ENCODE results near the gene PRUNE2.
"Not testable (repeated sequence)": the region's sequence is repeated elsewhere in the genome, so short reads cannot be mapped to it uniquely, and the experiment has no call there.

PRUNE2 gene

DNA sequence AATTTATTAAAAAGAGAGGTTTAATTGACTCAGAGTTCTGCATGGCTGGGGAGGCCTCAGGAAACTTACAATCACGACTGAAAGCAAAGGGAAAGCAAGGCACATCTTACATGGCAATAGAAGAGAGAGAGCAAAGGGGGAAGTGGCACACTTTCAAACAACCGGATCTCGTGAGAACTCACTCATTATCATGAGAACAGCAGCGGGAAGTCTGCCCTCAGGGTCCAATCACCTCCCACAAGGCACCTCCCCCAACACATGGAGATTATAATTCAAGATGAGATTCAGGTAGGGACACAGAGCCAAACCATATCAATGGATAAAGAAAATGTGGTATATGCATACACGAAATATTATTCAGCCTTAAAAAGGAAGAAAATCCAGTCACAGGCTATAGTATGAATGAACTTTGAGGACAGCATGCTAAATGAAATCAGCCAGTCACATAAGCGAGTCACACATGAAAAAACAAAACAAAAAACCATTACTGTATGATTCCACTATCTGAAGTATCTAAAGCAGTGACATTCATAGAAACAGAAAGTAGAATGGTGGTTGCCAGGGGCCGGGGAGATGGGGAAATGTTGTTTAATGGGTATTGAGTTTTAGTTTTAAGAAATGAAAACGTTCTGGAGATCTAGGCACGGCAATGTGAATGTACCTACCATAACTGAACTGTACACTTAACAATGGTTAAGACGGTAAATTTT is 225.0 kb downstream of the PRUNE2 start:
- H2BK15ac ChIP-seq (replicated peaks; ENCODE audit: low read depth) = no peak overlapping the region
- DNase-seq = no peak
- H2BK120ac ChIP-seq (ENCODE audit: low read depth, low read length) = no peak overlapping the region
- no peak overlapping the region for H3K4ac ChIP-seq (ENCODE audit: low read depth, low read length)
- no peaks in the 10 kb centered on the region for H3K4me1 ChIP-seq (ENCODE audit: control insufficient read depth, low read depth, low read length)
- no peaks in the 10 kb centered on the region for H3K79me2 ChIP-seq (ENCODE audit: control insufficient read depth, insufficient read depth, low read length)
- H3K23ac ChIP-seq (ENCODE audit: low read length) = no peak overlapping the region
- H2BK5ac ChIP-seq (ENCODE audit: low read length) = no peak overlapping the region
- no peak overlapping the region for H3K4me3 ChIP-seq (ENCODE audit: low read length)
- H3K27ac ChIP-seq (ENCODE audit: low read depth, low read length) = no peak overlapping the region
- H4K5ac ChIP-seq (ENCODE audit: low read length) = no peak overlapping the region
- no peak overlapping the region for H2AK5ac ChIP-seq (ENCODE audit: low read length)
- no peak overlapping the region for H3K9ac ChIP-seq (ENCODE audit: low read length)
- H3K27me3 ChIP-seq (ENCODE audit: insufficient read depth, low read length, poor library complexity) = no peaks in the 10 kb centered on the region
- no peak overlapping the region for H3K56ac ChIP-seq (ENCODE audit: low read length)
- WGBS (ENCODE audit: extremely low coverage, insufficient coverage, low lambda C conversion rate) = 100% methylated on average over 2 of the region's 10 CpGs
- no peak overlapping the region for H4K8ac ChIP-seq (ENCODE audit: low read depth, low read length)
- H3K79me1 ChIP-seq (ENCODE audit: low read length) = no peaks in the 10 kb centered on the region
- no peak overlapping the region for H3K18ac ChIP-seq (ENCODE audit: low read length)
- H3K36me3 ChIP-seq (ENCODE audit: control insufficient read depth, insufficient read depth, low read length) = no peaks in the 10 kb centered on the region
- no peak overlapping the region for H3K4me2 ChIP-seq (ENCODE audit: low read length)

DNA sequence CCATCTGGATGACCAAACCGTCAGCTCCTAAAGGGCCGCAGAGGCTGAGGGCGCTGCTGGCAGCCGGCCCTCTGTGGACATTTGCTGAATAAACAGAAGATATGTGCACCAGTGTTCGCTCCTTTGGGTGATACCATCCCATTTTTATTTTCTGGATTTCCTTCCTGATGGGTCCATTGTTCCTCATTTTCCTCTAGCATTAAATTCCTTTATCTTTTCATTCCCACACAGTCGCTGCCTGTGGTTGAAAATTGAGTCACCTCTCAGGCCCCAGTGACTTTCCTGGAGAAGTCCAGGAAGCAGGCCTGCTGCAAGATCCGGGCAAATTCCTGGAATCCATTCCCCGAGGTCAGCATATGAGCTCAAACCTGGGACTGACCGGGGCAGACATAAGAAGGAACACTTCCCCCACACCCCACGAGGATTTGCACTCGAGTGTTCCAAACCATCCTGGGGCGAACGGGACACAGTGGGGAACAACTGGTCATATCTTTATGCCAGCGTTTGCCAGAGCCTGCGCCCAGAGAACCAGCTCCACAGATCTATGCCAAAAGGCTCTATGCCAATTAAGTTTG is 228.3 kb downstream of the PRUNE2 start:
- Histone ChIP-seq H3K23ac (ENCODE audit: low read length) (no peak overlapping the region), H4K5ac (ENCODE audit: low read length) (no peak overlapping the region), H2AK5ac (ENCODE audit: low read length) (no peak overlapping the region), H3K4me2 (ENCODE audit: low read length) (no peak overlapping the region), H3K18ac (ENCODE audit: low read length) (no peak overlapping the region), H2BK15ac (replicated peaks; ENCODE audit: low read depth) (no peak overlapping the region), H3K56ac (ENCODE audit: low read length) (no peak overlapping the region), H4K8ac (ENCODE audit: low read depth, low read length) (no peak overlapping the region), H2BK5ac (ENCODE audit: low read length) (no peak overlapping the region), H3K4me1 (ENCODE audit: control insufficient read depth, low read depth, low read length) (no peaks in the 10 kb centered on the region), H3K4ac (ENCODE audit: low read depth, low read length) (no peak overlapping the region), H3K4me3 (ENCODE audit: low read length) (no peak overlapping the region), H3K79me2 (ENCODE audit: control insufficient read depth, insufficient read depth, low read length) (no peaks in the 10 kb centered on the region), H3K9ac (ENCODE audit: low read length) (no peak overlapping the region), H3K36me3 (ENCODE audit: control insufficient read depth, insufficient read depth, low read length) (no peaks in the 10 kb centered on the region), H3K27me3 (ENCODE audit: insufficient read depth, low read length, poor library complexity) (no peaks in the 10 kb centered on the region), H2BK120ac (ENCODE audit: low read depth, low read length) (no peak overlapping the region), H3K79me1 (ENCODE audit: low read length) (no peaks in the 10 kb centered on the region), H3K27ac (ENCODE audit: low read depth, low read length) (no peak overlapping the region)
- DNase-seq = no peak
- WGBS (ENCODE audit: extremely low coverage, insufficient coverage, low lambda C conversion rate) = no CpG with 5 or more reads among the region's 15 CpGs

DNA sequence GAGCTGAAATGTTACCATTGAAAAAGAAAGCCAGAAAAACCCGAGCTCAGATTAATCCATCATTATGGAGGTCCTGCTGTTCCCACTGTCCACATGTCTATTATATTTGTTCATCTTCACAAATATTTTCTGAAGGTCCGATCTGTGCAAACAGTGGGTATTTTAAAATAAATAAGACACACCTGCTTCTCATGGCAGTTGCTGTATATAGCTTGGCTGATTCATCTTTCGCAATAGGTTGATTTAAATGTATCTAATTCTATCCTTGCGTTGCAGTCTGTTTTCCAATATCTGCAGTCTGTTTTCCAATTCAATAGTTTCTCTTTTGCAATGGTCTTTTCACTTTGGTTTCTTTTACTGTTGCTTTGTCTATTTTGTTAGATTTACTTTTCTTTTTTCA is 229.1 kb downstream of the PRUNE2 start:
- H3K27ac ChIP-seq (ENCODE audit: low read depth, low read length) = no peak overlapping the region
- no peak overlapping the region for H4K8ac ChIP-seq (ENCODE audit: low read depth, low read length)
- H2AK5ac ChIP-seq (ENCODE audit: low read length) = no peak overlapping the region
- no peak overlapping the region for H3K56ac ChIP-seq (ENCODE audit: low read length)
- no peaks in the 10 kb centered on the region for H3K36me3 ChIP-seq (ENCODE audit: control insufficient read depth, insufficient read depth, low read length)
- WGBS (ENCODE audit: extremely low coverage, insufficient coverage, low lambda C conversion rate) = no CpG with 5 or more reads among the region's 4 CpGs
- no peaks in the 10 kb centered on the region for H3K27me3 ChIP-seq (ENCODE audit: insufficient read depth, low read length, poor library complexity)
- H4K5ac ChIP-seq (ENCODE audit: low read length) = no peak overlapping the region
- no peak overlapping the region for H3K9ac ChIP-seq (ENCODE audit: low read length)
- DNase-seq = no peak
- H3K4me1 ChIP-seq (ENCODE audit: control insufficient read depth, low read depth, low read length) = no peaks in the 10 kb centered on the region
- no peak overlapping the region for H3K4me3 ChIP-seq (ENCODE audit: low read length)
- H3K4ac ChIP-seq (ENCODE audit: low read depth, low read length) = no peak overlapping the region
- no peaks in the 10 kb centered on the region for H3K79me1 ChIP-seq (ENCODE audit: low read length)
- no peak overlapping the region for H2BK120ac ChIP-seq (ENCODE audit: low read depth, low read length)
- H3K4me2 ChIP-seq (ENCODE audit: low read length) = no peak overlapping the region
- no peak overlapping the region for H2BK15ac ChIP-seq (replicated peaks; ENCODE audit: low read depth)
- no peaks in the 10 kb centered on the region for H3K79me2 ChIP-seq (ENCODE audit: control insufficient read depth, insufficient read depth, low read length)
- no peak overlapping the region for H3K23ac ChIP-seq (ENCODE audit: low read length)
- H2BK5ac ChIP-seq (ENCODE audit: low read length) = no peak overlapping the region
- no peak overlapping the region for H3K18ac ChIP-seq (ENCODE audit: low read length)

DNA sequence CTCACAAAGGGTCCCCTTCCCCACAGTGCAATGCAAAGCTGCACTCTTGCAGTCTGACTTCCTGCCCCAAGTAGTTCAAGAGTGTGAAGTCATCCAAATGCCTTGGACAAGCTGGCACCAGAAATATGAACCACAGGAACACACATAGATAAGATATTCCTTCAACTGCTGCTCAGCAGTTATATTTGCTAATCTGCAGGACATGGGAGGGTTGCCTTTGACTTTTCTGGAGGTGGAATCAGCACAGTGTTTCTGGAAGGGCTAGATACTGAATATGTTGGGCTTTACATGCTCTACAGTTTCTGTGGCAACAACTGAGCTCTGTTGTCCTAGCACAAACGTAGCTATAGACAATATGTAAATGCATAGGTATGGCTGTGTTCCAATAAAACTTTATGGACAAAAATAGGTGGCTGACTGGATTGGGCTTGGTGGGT is 238.4 kb downstream of the PRUNE2 start:
- H3K27ac ChIP-seq (ENCODE audit: low read depth, low read length) = no peak overlapping the region
- WGBS (ENCODE audit: extremely low coverage, insufficient coverage, low lambda C conversion rate) = no CpG with 5 or more reads among the region's 1 CpG

DNA sequence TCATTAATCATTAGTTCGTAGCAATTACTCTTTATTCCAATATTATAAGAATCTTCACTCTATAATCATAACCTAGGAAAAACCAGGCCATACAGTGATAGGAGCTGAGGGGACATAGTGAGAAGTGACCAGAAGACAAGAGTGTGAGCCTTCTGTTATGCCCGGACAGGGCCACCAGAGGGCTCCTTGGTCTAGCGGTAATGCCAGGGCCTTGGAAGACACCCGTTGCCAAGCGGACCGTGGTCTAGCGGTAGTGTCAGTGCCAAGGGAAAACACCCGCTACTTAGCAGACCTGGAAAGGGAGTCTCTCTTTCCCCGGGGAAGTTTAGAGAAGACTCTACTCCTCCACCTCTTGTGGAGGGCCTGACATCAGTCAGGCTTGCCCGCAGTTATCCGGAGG is 239.9 kb downstream of the PRUNE2 start:
- not testable (repeated sequence) for H3K79me2 ChIP-seq (ENCODE audit: control insufficient read depth, insufficient read depth, low read length); H2BK5ac ChIP-seq (ENCODE audit: low read length); H3K4me3 ChIP-seq (ENCODE audit: low read length); H3K4me1 ChIP-seq (ENCODE audit: control insufficient read depth, low read depth, low read length); H3K4me2 ChIP-seq (ENCODE audit: low read length); DNase-seq; H3K27ac ChIP-seq (ENCODE audit: low read depth, low read length); H3K4ac ChIP-seq (ENCODE audit: low read depth, low read length); H3K18ac ChIP-seq (ENCODE audit: low read length); H2BK120ac ChIP-seq (ENCODE audit: low read depth, low read length); H3K27me3 ChIP-seq (ENCODE audit: insufficient read depth, low read length, poor library complexity); H3K36me3 ChIP-seq (ENCODE audit: control insufficient read depth, insufficient read depth, low read length); H3K23ac ChIP-seq (ENCODE audit: low read length); H3K9ac ChIP-seq (ENCODE audit: low read length); H3K56ac ChIP-seq (ENCODE audit: low read length); H4K5ac ChIP-seq (ENCODE audit: low read length); H2BK15ac ChIP-seq (replicated peaks; ENCODE audit: low read depth); H2AK5ac ChIP-seq (ENCODE audit: low read length); H3K79me1 ChIP-seq (ENCODE audit: low read length); H4K8ac ChIP-seq (ENCODE audit: low read depth, low read length)
- no CpG with 5 or more reads among the region's 11 CpGs for WGBS (ENCODE audit: extremely low coverage, insufficient coverage, low lambda C conversion rate)

More for the DNA sequence above, 238.4 kb downstream of the PRUNE2 start:
- Histone ChIP-seq H3K4ac (ENCODE audit: low read depth, low read length) (no peak overlapping the region), H2BK15ac (replicated peaks; ENCODE audit: low read depth) (no peak overlapping the region), H3K9ac (ENCODE audit: low read length) (no peak overlapping the region), H4K8ac (ENCODE audit: low read depth, low read length) (no peak overlapping the region), H3K56ac (ENCODE audit: low read length) (no peak overlapping the region), H3K4me3 (ENCODE audit: low read length) (no peak overlapping the region), H2BK5ac (ENCODE audit: low read length) (no peak overlapping the region), H3K79me2 (ENCODE audit: control insufficient read depth, insufficient read depth, low read length) (no peaks in the 10 kb centered on the region), H2AK5ac (ENCODE audit: low read length) (no peak overlapping the region), H3K18ac (ENCODE audit: low read length) (no peak overlapping the region), H4K5ac (ENCODE audit: low read length) (no peak overlapping the region), H3K36me3 (ENCODE audit: control insufficient read depth, insufficient read depth, low read length) (no peaks in the 10 kb centered on the region), H3K4me1 (ENCODE audit: control insufficient read depth, low read depth, low read length) (peaks cover 4% of the 10 kb centered on the region), H3K23ac (ENCODE audit: low read length) (no peak overlapping the region), H3K79me1 (ENCODE audit: low read length) (no peaks in the 10 kb centered on the region), H3K4me2 (ENCODE audit: low read length) (no peak overlapping the region), H3K27me3 (ENCODE audit: insufficient read depth, low read length, poor library complexity) (no peaks in the 10 kb centered on the region), H2BK120ac (ENCODE audit: low read depth, low read length) (no peak overlapping the region)
- DNase-seq = no peak

DNA sequence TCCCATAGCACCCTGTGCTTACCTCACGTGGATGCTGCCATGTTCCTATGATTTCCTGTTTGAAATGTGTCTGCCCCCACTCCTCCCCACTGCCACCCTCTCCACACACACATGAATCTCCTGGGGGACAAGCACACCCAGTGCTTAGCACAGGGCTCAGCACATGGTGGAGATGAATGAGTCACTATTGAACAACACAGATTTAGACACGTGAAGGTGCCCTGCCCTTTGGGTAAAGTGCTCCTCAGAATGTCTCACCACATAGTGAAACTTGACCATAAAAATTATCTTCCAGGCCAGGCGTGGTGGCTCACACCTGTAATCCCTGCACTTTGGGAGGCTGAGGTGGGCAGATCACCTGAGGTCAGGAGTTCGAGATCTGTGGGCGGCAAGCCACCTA is 240.5 kb downstream of the PRUNE2 start:
- H3K4me1 ChIP-seq (ENCODE audit: control insufficient read depth, low read depth, low read length) = peaks cover 4% of the 10 kb centered on the region
- no peak overlapping the region for H3K27ac ChIP-seq (ENCODE audit: low read depth, low read length)
- H3K4ac ChIP-seq (ENCODE audit: low read depth, low read length) = no peak overlapping the region
- no peak overlapping the region for H3K23ac ChIP-seq (ENCODE audit: low read length)
- no peak overlapping the region for H3K9ac ChIP-seq (ENCODE audit: low read length)
- H2BK15ac ChIP-seq (replicated peaks; ENCODE audit: low read depth) = no peak overlapping the region
- no peak overlapping the region for H4K5ac ChIP-seq (ENCODE audit: low read length)
- peak overlapping the region; percentile 76 for H2AK5ac ChIP-seq (ENCODE audit: low read length)
- no peak overlapping the region for H3K4me2 ChIP-seq (ENCODE audit: low read length)
- H3K79me2 ChIP-seq (ENCODE audit: control insufficient read depth, insufficient read depth, low read length) = no peaks in the 10 kb centered on the region
- DNase-seq = no peak
- no peak overlapping the region for H2BK5ac ChIP-seq (ENCODE audit: low read length)
- H3K36me3 ChIP-seq (ENCODE audit: control insufficient read depth, insufficient read depth, low read length) = no peaks in the 10 kb centered on the region
- H3K4me3 ChIP-seq (ENCODE audit: low read length) = no peak overlapping the region
- no peaks in the 10 kb centered on the region for H3K79me1 ChIP-seq (ENCODE audit: low read length)
- no peak overlapping the region for H3K18ac ChIP-seq (ENCODE audit: low read length)
- WGBS (ENCODE audit: extremely low coverage, insufficient coverage, low lambda C conversion rate) = no CpG with 5 or more reads among the region's 5 CpGs
- H3K56ac ChIP-seq (ENCODE audit: low read length) = no peak overlapping the region
- no peaks in the 10 kb centered on the region for H3K27me3 ChIP-seq (ENCODE audit: insufficient read depth, low read length, poor library complexity)
- no peak overlapping the region for H4K8ac ChIP-seq (ENCODE audit: low read depth, low read length)
- H2BK120ac ChIP-seq (ENCODE audit: low read depth, low read length) = no peak overlapping the region
